Epidermal melanocyte (primary cell): Measurements from ENCODE around the gene ZNF664.

Experiments used
- DNase-seq: peaks from one replicate; pipeline ENCODE4 v3.0.0; 2011; ENCODE audit warnings: low spot score; ENCODE audit not compliant: insufficient read length

ZNF664 gene

DNA sequence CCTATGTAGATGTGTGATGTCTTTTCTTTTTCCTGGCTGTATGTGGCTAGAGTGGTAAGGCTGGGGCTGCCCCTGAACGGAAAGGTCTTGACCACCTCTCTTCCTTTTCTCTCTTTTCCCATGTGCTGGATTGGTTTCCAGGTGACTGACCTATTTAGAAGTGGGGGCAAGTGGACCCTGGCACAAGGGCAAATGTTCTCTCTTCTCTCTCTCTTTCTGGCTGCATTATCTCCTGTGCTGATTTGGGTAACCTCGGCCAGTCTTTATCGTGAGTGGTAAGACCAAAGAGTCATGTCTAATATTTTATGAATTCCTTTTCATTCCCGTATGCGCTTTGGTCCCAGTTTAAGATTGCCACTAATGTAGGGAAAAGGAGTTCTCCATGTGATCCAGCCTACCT, 16.2 kb downstream of the ZNF664 start:
- no peak for DNase-seq

DNA sequence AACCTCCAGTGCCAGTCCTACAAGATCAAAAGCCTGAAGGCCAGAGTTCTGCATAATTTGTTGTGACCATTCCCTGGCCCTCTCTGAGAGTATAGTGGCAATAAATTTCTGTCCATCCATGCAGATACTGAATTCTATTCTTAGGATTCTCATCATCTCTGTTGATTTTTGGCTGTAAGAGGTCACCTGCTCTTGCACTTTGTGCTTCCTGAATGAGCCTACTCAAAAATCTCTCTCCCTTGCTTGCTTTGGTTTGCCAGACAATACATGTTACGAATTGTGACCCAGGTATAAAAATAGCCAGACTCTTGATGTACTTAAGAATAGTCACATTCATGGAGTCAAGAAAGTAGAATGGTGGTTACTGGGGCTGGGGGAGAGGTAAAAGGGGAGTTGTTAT, 16.7 kb downstream of the ZNF664 start:
- no peak for DNase-seq

DNA sequence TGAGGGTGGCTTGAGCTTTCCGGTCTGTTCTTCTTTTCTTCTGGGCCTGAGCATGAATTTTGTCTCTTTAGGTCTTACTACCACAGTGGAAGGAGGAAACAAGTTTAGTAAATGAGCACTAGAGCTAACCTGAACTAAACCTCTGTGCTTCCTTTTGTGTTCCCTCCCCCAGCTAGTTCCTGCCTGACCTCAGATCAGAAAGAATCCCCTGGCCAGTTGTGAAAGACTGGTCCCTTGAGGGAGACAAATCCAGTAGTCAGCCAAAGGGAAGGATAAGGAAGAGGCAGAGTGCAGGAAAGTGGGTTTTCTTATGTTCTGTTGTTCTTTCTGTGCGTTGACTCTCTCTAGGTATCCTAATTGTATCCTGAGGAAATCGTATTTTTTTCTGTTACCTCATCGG, 17.5 kb downstream of the ZNF664 start:
- DNase-seq: no peak

DNA sequence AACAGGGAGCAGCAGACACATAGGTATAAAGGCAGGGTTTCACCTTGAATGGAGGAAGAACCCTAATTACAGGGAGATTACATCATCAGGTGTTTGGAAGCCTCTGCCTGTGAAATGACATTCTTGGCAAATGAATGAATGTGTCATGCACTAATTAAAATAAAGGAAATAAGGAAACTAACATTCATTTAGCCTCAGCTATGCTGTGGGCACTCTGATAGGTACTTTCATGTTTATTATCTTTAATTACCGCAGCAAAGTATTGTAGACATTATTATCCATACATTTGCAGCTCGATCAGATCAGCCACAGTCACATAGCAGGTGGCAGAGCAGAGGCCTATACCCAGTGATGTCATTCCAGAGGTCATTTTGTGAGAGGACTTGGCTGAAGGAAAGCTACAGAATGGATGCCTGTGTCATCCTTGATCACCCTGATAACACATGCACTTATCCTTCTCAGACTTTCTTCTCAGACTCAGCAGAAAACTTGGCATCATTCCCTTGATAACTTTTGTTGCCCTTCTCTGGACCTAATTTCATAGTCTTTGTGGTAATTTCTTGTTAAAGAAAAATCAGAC, 18.4 kb downstream of the ZNF664 start:
- DNase-seq: no peak

DNA sequence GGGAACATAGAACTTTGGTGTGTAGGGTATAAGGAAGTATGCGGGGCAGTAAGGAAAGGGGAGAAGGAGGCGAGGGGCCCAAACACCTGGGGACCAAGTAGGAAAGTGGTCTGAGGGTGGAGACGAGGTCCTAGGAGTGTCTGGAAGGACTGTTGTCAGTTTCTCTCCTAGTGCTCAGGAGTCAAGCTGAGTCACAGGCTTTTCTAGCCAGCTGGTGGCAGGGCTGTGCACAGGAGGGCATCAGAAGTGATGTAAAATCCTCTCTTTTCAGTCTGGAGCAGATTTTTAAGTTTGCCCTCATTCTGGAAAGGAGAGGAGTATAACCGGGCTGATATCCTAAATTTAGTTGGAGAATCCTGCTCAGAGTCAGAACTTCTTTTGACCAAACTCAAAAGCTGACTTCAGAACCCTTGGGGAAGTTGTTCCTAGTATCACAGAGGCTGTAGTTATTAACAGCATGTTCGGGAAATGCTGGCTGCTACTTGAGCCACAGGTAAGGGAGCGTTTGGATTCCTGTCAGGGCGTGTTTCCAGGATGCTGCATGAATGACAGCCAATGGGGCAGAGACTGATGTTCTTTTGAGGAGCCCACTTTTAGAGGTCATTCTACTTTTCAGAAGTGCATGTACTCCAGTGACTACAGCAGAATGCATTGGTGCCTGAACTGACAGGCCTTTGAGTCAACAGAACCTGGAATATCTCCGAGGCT, 19.3 kb downstream of the ZNF664 start:
- no peak for DNase-seq

GRCh38 chr12:123995023-123995748, 22.2 kb downstream of the ZNF664 start:
- no peak for DNase-seq

- DNase-seq: peak; percentile 60
Measured at GRCh38 chr12:123996581-123996980, 23.6 kb downstream of the ZNF664 start.

GRCh38 chr12:123997033-123997822, 24.2 kb downstream of the ZNF664 start:
- no peak for DNase-seq

- no peak for DNase-seq
Measured at GRCh38 chr12:123997908-123998307, 24.9 kb downstream of the ZNF664 start.

GRCh38 chr12:123998344-123998990, 25.5 kb downstream of the ZNF664 start:
- DNase-seq: no peak

- no peak for DNase-seq
Measured at GRCh38 chr12:123998991-123999359, 26.0 kb downstream of the ZNF664 start.

DNA sequence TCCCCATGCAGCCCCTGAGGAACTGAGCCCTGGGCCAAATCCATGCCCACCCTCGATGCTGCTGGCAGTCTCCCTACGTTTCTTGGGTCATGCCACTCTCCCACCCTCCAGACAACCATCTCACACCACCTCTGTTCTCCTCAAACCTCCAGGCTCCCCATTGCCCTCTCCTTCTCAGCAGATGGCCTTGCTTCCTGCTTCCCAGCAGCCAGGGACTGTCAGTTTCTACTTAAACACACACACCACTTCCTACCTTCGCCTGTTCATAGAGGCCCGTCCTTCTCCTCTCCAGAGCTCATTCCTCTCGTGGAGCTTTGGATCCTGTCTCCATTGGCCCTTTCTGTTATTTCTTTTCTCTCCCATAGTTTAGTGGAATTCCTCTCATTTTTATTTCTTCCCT, 27.1 kb downstream of the ZNF664 start:
- no peak for DNase-seq

DNA sequence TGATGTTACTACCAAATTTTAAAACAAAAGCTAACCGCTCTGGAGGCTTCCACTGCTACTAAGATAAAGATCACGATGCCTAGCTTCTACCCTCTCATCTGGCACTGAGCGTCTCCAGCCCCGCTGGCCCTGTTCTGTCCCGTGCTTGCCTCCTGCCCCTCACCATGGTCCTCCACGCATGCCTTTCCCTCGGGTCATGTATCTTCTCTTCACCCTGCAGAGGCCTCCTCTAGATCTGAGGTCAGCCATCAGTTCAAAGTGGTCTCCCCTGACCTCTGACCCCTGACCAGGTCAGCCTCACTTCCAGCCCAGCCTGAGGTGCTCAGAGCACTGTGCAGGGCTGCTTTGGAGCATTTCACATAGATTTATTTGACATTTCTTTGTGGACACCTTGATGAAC, 28.3 kb downstream of the ZNF664 start:
- DNase-seq: no peak

- DNase-seq: no peak
Measured at GRCh38 chr12:124002021-124002644, 29.1 kb downstream of the ZNF664 start.

GRCh38 chr12:124002654-124003053, 29.6 kb downstream of the ZNF664 start:
- no peak for DNase-seq

- DNase-seq: no peak
Measured at GRCh38 chr12:124004233-124004875, 31.3 kb downstream of the ZNF664 start.

DNA sequence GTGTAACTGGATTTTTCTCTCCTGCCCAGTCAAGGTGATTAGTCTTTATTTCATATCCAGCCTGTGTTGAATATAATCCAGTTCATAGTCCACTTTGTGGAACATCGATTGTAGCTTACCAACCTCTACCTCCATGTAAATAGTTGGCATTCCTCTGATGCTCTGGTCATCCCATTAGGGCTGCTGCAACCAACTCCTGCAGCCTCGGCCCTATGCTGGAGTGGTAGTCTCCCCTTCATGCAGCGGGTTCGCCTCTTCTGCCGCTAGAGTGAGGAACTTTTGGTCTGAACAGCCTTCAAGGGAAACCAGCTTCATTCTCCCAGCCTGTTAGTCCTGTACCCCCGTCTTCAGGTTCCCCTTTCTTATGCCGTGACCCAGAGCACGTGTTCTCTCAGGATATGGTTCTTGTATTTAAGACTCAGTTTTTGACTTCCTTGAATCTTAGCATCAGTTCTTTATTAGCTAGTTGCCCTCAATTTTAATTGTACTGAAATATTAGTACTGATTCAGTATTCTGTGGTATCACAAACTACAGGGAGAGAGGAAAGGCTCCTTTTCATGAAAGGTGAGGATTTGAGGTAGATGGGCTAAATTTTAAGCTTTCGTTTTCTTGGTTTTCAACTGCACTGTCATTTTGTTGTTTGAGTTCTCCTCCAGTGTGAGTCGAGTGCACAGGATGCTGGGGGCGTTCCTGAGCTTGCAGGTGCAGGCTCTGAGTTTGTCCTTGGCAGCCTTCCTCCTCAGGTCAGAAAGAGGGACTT, 33.2 kb downstream of the ZNF664 start:
- no peak for DNase-seq

GRCh38 chr12:124006846-124007713, 34.1 kb downstream of the ZNF664 start:
- no peak for DNase-seq
